Measurements from ENCODE around the gene GATAD2B.
"Not testable (repeated sequence)": the region's sequence is repeated elsewhere in the genome, so short reads cannot be mapped to it uniquely, and the experiment has no call there.

The GATAD2B gene

DNA sequence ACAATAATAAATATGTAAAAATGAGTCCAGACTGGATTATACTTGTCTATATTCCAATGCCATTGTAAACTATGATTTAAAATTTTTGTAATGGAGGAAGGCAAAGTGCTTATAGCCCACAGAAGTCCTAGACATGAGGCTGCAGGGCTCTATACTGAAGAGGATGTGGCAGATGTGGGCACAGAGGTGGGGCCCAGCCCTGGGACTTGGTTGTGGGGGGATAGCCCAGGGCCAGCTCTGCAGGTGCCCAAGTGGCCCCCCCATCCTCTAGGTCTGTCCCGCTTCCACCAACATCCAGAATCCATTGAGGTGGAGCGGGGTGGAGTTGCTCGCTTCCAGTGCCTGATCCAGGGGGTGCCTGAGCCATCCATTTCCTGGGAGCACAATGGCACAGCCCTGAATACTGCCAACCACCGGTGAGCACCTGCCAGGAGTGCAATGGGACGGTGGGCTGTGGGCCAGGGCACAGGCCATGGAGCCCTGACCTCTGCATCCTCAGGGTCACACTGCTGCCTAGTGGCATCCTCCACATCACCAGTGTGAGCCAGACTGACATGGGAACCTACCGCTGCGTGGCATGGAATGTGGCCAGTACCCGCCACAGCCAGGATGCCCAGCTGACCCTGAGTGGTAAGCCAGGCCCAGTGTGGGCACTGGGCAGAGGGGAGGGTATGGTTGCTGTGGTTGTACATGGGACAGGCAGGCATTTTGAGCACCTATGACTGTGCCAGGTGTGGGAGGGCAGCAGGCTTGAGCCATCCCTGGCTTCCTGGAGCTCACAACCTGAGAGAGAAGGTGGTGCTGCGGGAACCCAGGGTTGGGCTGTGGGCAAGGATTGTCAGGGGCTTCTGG lies 126.6 kb downstream of the GATAD2B start:
- DNase-seq (ENCODE audit: low read depth in 2 of 2): no peak

DNA sequence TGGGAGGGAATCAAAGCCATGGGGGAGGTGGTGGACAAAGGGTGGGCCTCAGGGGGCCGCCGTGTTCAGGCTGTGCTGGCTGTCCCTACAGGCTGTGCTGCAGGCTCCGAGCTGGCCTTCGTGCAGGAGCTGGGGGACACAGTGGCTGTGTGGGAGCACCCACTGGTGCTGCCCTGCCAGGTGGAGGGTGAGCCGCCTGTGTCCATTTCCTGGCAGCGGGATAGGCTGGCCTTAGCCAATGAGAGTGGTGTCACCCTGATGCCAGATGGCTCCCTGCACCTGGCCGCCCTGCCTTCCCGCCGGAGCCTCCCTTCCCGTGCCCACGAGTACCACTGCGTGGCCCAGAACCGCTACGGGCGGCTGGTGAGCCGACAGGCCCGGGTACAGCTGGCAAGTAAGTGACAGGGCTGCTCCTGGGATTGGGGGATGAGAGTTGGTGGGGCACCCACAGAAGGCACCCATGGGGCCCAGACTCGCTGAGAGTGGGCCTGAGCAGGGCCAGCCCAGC lies 127.4 kb downstream of the GATAD2B start:
- DNase-seq (ENCODE audit: low read depth in 2 of 2): no peak

DNA sequence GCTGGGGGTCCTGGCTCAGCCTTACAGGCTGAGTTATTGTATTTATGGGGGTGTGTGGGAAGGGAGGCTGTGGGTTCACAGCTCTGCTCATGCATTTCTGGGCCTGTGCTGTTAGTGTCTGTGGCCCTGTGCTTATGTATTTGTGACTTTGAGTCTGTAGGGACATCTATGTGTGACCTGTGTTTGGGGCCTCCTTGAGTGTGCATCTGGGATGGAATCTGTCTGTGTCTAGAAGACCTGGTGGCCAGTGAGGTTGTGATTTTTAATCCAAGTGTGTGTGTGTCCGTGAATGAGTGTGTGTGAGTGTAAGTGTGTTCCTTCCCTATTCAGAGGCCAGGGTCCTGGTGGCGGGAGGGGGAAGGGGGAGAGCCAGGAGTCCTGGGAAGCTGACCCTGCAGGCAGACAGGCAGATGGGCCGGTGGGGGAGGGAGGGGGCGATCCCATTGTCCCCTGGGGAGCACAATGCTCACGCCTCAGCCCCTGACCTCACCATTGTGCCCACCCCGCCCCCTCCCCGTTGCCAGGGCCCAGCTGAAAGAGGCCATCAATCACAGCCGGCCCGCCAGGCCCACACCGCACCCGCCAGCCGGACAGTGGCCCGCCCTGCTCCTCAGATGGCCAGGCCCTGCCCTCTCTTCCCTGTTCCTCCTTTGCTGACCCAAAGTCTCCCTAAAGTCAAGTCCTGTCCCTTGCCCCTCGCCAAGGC lies 128.0 kb downstream of the GATAD2B start:
- DNase-seq (ENCODE audit: low read depth in 2 of 2): no peak

DNA sequence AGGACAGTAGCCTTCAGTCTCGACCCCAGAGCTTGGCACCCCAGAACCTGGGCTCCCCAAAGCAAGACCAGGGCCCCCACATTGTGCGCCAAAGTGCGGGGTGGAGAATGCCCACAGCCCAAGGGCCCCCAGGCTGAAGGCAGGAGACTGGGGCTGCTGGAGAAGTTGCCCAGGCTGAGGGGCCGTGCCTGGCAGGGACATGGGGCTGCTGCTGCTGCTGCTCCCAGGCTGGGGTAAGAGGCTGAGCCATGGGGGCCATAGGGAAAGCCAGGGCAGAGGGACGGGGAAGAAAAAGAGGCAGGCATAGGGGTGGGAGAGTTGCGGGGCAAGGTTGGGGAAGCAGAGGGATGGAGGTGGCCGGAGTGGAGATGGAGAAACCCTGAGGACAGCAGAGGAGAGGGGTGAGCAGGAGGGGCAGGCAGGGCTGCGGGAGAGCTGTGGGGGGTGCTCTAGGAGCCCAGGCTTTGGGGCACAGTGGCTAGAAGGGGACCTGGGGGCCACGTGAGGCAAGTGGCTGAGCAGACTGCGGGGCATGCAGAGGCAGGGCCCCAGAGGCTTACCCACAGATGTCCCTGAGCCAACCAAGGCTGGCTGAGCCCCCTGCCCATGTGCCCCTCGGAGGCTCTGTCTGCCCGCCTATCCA lies 128.7 kb downstream of the GATAD2B start:
- DNase-seq (ENCODE audit: low read depth in 2 of 2): no peak

DNA sequence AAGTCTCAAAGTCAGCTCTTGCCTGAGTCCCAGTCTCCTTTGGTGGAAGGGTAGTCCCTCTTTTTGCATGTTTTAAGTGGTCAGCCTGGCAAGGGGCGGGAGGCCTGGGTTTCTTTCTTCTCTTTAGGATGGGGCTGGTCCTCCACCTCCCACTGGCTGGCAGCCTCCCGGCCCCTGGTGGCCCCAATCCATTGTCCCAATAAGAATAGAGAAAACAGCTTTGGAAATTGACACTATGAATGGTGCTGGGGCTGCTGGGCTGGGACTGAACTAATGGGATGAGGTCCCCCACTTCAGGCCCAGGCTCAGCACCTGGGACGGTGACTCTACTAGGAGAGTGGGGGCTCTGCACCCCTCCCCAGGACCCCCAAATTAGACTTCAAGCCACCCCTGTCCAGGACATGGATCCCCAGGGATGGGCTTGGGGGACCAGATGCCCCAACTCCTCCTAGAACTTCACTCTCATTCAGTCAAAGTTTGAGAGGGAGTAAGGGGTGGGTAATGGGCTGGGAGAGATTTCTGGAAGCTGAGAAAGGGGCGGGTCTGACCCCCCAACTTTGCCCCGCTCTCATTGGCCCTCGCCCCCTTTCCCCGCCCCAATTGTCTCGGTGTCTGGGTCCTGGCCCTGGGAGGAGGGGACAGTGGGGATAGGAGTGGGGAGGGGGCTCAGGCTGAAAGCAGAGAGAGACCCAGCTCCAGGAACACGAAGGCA lies 129.4 kb downstream of the GATAD2B start:
- no peak for DNase-seq (ENCODE audit: low read depth in 2 of 2)

DNA sequence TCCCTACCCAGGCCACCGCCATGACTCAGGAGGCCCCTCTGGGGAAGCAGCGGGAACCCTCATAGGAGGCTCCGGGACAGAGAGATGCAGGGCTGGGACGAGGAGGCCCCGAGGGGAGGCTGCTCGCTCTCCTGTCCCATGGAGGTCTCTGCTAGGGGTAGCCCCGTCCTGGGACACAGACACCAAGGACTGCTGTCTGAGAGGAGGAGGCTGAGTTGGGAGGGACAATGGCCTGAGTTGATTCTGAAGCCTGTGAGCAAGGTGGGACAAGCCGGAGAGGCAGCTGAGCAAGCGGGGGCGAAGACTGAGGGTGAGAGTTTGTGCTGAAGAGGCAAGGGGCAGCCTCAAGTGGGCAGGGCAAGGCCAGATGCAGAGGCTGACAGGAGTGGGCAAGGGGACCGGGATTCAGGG lies 130.1 kb downstream of the GATAD2B start:
- no peak for DNase-seq (ENCODE audit: low read depth in 2 of 2)

DNA sequence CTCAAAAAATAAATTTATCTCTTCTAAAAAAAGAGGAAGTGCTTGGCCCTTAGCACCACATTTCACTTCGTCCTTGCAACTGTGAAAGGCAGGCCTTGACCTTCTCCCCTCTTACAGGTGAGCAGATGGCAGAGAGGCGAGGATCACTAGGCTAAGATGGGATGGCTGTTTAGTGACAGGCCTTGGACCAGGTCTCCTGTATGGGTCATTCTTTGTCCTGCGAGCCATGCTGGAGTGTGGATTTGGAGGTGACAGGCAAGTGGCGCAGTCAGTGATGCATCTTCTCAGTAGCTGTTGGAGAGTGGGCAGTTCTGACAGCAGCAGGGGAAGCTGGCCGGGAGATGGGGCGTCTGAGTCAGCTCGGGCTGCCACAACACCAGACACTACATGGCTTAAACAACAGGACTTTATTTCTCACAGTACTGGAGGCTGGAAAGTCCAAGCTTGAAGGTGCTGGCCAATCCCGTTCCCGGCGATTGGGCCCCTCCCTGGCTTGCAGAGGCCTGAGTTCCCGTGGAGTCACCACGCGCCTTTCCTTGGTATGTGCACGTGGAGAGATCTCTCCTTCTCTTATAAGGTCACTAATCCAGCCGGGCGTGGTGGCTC lies 131.0 kb downstream of the GATAD2B start:
- DNase-seq (ENCODE audit: low read depth in 2 of 2): no peak

DNA sequence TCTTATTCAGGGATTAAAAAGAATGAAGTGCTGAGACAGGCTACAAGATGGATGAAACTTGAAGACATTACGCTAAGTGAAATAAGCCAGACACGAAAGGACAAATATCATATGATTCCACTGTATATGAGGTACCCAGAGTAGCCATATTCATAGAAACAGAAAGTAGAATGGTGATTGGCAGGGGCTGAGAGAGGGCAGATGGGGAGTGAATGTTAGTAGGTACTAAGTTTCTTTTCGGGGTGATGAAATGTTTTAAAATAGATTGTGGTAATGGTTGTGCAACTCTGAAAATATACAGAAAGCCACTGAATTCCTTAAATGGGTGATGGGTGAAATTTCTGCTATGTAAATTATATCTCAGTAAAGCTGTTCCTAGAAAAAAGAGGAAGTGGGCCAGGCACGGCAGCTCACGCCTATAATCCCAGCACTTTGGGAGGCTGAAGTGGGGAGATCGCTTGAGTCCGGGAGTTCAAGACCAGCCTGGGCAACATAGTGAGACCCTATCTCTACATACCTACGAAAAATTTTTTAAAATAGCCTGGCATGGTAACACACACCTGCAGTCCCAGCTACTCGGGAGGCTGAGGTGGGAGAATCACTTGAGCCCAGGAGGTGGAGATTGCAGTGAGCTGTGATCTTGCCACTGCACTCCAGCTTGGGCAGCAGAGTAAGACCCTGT lies 131.7 kb downstream of the GATAD2B start:
- no peak for DNase-seq (ENCODE audit: low read depth in 2 of 2)

DNA sequence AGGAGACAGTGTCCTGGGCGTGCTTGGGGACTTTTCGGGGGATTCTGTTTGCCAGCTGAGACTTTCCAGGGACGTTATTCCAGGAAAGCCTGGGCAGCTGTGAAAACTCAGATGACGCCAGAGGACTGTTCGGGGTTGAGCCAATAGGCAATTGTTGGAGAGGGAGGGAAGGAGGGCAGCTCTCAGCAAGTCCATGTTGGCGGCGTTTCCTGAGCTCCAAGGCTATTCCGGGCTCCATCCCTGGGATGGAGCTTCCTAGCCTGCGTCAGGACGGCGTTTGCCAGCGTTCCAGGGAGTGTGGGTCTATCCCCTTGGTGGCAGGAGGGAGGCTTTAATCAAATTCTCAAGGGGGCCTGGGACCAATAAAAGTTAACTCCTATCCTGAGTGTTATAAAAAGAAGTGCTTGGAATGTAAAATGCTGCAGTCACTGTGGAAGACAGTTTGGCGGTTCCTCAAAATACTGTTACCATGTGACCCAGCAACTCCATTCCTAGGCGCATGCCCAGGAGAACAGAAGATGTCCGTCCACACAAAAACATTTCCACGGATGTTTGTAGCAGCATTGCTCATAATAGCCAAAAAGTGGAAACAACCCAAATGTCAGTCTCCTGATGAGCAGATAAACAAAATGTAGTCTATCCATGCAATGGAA lies 132.3 kb downstream of the GATAD2B start:
- DNase-seq (ENCODE audit: low read depth in 2 of 2): no peak

DNA sequence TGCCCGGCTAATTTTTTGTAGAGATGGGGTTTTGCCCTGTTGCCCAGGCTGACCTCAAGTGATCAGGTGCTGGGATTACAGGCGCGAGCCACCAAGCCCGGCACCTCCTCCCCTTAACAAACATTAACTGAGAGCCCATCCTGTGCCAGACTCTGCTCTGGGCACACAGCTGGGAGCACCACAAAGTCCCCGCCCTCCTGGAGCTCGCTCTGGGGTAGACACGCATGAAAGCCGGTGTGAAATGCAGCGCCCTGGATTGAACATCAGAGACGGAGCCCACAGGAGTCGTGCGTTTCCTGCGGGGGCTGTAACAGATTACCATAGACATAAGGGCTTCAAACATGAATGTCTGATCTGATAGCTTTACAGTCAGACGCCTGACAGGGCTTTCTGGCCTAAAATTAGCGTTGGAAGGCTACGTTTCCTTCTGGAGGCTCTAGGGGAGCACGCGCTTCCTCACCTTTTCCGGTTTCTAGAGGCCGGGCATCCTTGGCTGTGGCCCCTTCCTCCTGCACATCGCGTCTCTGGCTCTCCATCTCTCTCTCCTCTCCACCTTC lies 133.2 kb downstream of the GATAD2B start:
- no peak for DNase-seq (ENCODE audit: low read depth in 2 of 2)

DNA sequence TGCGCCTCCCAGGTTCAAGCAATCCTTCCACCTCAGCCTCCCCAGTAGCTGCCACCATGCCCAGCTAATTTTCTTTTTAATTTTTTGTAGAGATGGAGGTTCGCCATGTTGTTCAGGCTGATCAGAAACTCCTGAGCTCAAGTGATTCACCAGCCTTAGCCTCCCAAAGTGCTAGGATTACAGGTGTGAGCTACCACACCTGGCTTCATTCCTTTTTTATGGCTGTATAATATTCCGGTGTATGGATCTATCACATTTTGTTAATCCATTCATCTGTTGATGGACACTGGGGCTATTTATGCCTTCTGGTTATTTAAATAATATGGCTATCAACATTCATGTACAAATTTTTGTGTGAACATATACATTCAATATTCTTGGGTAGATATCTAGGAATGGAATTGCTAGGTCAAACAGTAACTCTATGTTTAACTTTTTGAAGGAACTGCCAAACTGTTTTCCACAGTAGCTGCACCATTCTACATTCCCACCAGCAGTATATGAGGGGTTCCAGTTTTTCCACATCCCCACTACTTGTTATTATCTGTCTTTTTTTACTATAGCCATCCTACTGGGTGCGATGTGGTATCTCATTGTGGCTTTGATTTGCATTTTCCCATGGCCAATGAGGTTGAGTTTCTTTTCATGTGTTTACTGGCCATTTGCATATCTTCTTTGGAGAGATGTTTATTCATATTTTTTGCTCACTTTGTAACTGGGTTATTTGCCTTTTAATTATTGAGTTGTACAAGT lies 136.6 kb downstream of the GATAD2B start:
- DNase-seq (ENCODE audit: low read depth in 2 of 2): no peak

DNA sequence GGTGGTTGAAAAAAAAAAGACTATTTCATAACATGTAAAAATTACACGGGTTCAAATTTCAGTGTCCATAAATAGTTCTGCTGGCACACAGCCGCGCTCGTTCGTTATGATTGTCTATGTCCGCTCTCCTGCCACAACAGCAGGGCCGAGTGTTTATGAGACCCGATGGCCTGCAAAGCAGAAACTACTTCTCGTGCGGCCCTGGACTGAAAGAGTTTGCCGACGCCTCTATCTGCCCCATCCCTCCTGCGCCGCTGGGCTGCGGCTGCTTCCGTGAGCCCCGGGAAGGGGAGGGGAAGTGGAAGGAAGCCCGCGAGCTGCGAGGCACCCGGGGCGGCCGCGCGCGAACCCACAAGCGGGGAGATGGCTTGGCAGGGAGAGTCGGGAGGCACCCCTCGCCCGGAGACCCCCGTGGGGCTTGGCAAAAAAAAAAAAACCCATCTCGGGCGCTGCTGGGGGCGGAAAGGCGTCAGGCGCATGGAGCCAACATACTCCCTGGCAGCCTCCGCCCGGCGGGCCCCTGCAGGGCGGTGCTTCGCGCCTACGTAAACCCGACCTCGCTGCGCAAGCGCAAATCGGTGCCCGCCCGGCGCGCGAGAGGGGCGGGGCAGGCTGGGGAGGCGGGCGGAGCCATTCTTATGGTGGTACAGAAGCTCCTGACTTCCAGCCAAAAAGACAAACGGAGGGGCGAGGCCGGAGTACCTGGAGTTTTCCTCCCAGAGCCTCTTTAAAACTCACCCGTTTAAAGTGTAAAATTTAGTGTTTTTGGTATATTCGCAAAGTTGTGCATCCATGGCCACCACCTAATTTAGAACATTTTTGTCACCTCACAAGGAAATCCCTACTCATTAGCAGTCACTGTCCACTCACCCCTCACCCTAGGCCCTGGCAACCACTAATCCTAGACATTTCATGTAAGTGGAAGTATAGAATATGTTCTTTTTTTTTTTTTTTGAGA lies 139.3 kb downstream of the GATAD2B start:
- peak; percentile 80 to 87 for DNase-seq (ENCODE audit: low read depth in 2 of 2)

DNA sequence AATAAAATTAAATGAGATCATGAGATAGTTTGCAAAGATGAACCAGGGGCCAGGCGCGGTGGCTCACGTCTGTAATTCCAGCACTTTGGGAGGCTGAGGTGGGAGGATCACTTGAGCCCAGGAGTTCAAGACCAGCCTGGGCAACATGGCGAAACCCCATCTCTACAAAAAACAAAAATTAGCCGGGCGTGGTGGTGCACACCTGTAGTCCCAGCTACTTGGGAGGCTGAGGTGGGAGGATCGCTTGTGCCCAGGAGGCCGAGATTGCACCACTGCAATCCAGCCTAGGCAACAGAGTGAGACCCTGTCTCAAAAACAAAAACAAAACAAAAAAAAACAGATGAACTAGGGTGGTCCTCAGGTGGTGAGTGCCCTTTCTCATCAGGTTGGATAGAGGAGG lies 140.1 kb downstream of the GATAD2B start:
- not testable (repeated sequence) for DNase-seq (ENCODE audit: low read depth in 2 of 2)

DNA sequence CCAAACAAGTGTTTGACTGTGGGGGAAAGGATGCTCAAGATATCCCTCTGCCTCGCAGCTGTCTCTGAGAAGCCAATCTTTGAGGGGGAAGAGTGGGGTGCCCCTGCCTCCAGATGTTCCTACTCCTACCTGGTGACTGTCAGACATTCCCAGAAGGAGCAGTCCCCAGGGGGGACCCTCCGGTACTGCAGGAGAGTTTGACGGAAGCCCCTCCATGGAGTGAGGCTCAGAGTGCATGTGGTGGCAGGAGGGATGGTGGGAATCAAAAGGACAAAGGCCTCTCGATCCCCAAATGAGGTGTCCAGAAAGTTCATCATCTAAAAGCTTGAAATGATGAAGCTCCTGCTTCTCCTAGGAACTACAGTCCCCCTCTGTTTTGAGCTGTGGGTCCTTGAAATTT lies 142.2 kb downstream of the GATAD2B start:
- DNase-seq (ENCODE audit: low read depth in 2 of 2): no peak

DNA sequence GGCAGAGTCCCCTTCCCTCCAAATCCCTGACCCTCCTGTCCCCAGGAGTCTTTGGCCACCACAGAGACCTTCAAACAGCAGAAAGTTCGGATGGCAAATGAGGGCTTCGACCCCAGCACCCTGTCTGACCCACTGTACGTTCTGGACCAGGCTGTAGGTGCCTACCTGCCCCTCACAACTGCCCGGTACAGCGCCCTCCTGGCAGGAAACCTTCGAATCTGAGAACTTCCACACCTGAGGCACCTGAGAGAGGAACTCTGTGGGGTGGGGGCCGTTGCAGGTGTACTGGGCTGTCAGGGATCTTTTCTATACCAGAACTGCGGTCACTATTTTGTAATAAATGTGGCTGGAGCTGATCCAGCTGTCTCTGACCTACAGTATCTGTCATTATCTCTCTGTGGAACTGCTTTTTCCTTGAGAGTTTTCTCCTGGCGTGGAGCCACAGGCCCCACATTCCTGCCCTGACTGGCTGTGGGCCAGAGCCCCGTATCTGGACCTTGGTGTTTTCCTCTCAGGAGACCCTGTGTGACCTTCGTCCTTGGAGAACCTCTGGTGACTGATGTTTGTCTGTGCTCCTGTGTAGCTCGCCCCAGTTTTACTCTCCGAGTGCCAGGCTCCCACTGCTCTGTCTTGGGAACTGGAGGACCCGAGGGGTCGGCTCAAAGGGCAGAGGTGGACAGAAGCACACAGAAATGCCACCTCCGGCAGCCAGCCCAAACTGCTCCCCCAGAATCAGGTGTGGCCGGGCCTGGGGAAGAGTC lies 142.8 kb downstream of the GATAD2B start:
- DNase-seq (ENCODE audit: low read depth in 2 of 2): no peak

DNA sequence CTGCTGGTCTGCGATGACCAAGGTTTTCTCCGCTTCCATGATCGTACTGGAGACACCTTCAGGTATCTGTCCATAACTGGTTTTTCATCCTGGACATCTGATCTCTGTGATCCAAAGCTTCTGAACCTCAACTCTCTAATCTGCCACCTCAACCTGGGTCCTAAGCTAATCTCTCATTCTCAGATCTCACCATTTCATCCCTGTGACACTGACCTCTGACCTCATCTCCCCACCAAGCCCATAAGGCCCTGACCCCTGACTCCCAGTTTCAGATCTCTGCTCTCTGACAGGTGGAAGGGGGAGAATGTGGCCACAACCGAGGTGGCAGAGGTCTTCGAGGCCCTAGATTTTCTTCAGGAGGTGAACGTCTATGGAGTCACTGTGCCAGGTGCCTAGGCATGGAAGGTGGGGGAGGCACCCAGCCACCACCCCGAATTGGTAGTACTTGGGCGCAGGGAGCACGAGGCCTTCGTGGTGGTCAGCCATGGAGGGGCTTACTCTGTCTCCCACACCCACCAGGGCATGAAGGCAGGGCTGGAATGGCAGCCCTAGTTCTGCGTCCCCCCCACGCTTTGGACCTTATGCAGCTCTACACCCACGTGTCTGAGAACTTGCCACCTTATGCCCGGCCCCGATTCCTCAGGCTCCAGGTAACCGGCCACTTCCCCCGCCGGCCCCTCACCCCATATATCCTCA lies 143.8 kb downstream of the GATAD2B start:
- DNase-seq (ENCODE audit: low read depth in 2 of 2): no peak

All from stimulated activated CD4-positive, alpha-beta T cell treated with anti-CD3 and anti-CD28 coated beads, Interleukin-12 subunit alpha, Interleukin-12 subunit beta, amount 100 ng/mL, for 24 hours (primary cell).